Measurements from ENCODE around the gene SMIM38.

DNA sequence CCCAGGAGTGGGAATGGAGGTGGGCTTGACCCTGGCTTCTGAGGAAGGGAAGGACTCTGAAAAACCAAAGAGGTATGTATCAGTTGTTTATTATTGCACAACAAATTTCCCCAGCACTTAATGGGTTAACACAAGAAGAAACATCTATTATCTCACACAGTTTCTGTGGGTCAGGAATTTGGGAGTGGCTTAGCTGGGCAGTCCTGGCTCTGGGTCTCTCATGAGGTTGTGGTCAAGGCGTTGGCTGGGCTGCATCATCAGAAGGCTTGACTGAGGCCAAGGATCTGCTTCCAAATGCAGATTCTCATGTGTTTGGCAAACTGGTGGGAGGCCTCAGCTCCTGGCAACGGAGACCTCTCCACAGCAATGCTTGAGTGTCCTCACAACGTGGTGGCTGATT, 17.5 kb upstream of the SMIM38 start:
- TF ChIP-seq EZH2 (IDR thresholded peaks at IDR 0.05) (no peak), POLR2AphosphoS5 (IDR thresholded peaks at IDR 0.05; ENCODE audit: borderline replicate concordance, low read depth, low read length) (no peak), FOXP2 (optimal IDR thresholded peaks at IDR 0.05; ENCODE audit: control extremely low read depth, extremely low read length, insufficient read depth) (no peak)
